ENCODE results near the gene ADRB1. TPM values are rescaled to one million over a fixed set of nuclear protein-coding genes. Genes with fewer than 3 reads are reported as not detected.

ADRB1 gene
- total and polyA plus RNA-seq, 2 experiments from 2014 or later = 0.10 to 1.2 TPM

DNA sequence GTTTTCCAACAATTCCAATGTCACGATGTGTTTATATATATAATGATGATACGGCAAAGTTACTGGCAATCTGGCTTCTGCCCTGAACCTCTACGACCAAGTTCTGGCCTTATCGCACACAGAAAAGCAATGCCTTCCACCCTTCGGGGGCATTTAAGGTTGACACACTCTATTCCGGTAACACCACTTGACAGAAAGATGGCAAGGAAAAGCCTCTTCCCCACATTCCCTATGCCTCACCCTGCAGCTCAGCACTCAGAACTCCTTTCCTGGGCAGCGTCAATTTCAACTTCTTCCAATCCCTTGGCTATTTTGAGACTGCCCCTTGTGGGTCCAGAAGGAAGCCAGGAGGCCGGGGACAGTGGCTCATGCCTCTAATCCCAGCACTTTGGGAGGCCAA, 2.5 kb upstream of the ADRB1 start:
- Histone ChIP-seq H3K36me3 (replicated peaks; ENCODE audit: insufficient read depth, low read depth) (no peaks in the 10 kb centered on the region), H4K20me1 (ENCODE audit: insufficient read depth, poor library complexity, severe bottlenecking) (no peaks in the 10 kb centered on the region), H3K4me1 (ENCODE audit: insufficient read depth) (no peaks in the 10 kb centered on the region), H3K27ac (no peak overlapping the region), H3K9me3 (ENCODE audit: low read depth) (no peaks in the 10 kb centered on the region), H3K4me2 (no peak overlapping the region), H3K27me3 (peaks cover 63% of the 10 kb centered on the region), H2AFZ (no peak overlapping the region), H3K4me3 (no peak overlapping the region), H3K79me2 (no peaks in the 10 kb centered on the region), H3K9me2 (replicated peaks; ENCODE audit: insufficient read depth) (no peaks in the 10 kb centered on the region)
- WGBS (ENCODE audit: low lambda C conversion rate, missing lambda C conversion rate) = 89% methylated on average over 8 of the region's 8 CpGs
- TF ChIP-seq EZH2phosphoT487 (IDR thresholded peaks at IDR 0.05; ENCODE audit: low read depth, severe bottlenecking, unreplicated experiment) = no peak
- no peak for TF ChIP-seq EZH2 (IDR thresholded peaks at IDR 0.05; ENCODE audit: borderline replicate concordance)
- TF ChIP-seq, protein P1, sequence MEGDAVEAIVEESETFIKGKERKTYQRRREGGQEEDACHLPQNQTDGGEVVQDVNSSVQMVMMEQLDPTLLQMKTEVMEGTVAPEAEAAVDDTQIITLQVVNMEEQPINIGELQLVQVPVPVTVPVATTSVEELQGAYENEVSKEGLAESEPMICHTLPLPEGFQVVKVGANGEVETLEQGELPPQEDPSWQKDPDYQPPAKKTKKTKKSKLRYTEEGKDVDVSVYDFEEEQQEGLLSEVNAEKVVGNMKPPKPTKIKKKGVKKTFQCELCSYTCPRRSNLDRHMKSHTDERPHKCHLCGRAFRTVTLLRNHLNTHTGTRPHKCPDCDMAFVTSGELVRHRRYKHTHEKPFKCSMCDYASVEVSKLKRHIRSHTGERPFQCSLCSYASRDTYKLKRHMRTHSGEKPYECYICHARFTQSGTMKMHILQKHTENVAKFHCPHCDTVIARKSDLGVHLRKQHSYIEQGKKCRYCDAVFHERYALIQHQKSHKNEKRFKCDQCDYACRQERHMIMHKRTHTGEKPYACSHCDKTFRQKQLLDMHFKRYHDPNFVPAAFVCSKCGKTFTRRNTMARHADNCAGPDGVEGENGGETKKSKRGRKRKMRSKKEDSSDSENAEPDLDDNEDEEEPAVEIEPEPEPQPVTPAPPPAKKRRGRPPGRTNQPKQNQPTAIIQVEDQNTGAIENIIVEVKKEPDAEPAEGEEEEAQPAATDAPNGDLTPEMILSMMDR (IDR thresholded peaks at IDR 0.05; ENCODE audit: poor library complexity) = no peak
- no peak for DNase-seq (ENCODE audit: low spot score)

DNA sequence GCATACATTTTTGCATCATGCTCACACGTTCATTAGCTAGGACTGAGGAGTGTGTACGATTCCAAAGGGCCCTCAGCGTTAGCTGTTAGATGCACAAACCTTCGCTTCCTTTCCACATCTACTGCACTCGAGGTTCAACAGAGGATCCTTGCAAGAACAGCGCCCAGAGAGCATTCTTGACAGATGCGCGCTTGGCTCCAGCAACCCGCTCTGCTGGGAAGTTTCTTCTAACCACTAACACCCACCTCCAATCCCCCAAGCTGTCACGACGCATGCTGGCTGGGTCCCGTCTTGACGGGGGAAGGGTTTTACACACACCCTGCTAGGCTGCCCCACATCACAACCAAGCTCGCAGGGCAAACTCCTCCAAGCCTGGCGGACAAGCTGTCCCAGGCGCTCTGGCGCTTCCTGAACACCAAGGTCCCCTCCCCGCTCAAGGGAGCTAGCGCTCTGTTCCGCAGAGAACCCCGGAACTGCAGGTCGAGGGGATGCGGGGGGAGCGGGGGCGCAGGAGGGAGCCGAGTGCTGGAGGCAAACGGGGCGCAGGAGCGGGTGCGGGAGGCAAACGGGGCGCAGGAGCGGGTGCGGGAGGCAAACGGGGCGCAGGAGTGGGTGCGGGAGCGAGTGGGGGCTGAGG, 653 bp upstream of the ADRB1 start:
- no peaks in the 10 kb centered on the region for H3K4me1 ChIP-seq (ENCODE audit: insufficient read depth)
- WGBS (ENCODE audit: low lambda C conversion rate, missing lambda C conversion rate) = 1% methylated on average over 22 of the region's 38 CpGs
- TF ChIP-seq, protein P1 (IDR thresholded peaks at IDR 0.05; ENCODE audit: poor library complexity) = no peak
- peak; percentile 38 for TF ChIP-seq EZH2 (IDR thresholded peaks at IDR 0.05; ENCODE audit: borderline replicate concordance)
- DNase-seq (ENCODE audit: low spot score) = peak; percentile 39
- peak overlapping the region; percentile 36 for H3K4me3 ChIP-seq
- H4K20me1 ChIP-seq (ENCODE audit: insufficient read depth, poor library complexity, severe bottlenecking) = no peaks in the 10 kb centered on the region
- no peak overlapping the region for H3K27ac ChIP-seq
- H3K9me2 ChIP-seq (replicated peaks; ENCODE audit: insufficient read depth) = no peaks in the 10 kb centered on the region
- no peaks in the 10 kb centered on the region for H3K36me3 ChIP-seq (replicated peaks; ENCODE audit: insufficient read depth, low read depth)
- peak overlapping the region; percentile 52 for H2AFZ ChIP-seq
- H3K27me3 ChIP-seq = peaks cover 77% of the 10 kb centered on the region
- no peaks in the 10 kb centered on the region for H3K79me2 ChIP-seq
- peak overlapping the region; percentile 94 for H3K4me2 ChIP-seq
- H3K9me3 ChIP-seq (ENCODE audit: low read depth) = no peaks in the 10 kb centered on the region

DNA sequence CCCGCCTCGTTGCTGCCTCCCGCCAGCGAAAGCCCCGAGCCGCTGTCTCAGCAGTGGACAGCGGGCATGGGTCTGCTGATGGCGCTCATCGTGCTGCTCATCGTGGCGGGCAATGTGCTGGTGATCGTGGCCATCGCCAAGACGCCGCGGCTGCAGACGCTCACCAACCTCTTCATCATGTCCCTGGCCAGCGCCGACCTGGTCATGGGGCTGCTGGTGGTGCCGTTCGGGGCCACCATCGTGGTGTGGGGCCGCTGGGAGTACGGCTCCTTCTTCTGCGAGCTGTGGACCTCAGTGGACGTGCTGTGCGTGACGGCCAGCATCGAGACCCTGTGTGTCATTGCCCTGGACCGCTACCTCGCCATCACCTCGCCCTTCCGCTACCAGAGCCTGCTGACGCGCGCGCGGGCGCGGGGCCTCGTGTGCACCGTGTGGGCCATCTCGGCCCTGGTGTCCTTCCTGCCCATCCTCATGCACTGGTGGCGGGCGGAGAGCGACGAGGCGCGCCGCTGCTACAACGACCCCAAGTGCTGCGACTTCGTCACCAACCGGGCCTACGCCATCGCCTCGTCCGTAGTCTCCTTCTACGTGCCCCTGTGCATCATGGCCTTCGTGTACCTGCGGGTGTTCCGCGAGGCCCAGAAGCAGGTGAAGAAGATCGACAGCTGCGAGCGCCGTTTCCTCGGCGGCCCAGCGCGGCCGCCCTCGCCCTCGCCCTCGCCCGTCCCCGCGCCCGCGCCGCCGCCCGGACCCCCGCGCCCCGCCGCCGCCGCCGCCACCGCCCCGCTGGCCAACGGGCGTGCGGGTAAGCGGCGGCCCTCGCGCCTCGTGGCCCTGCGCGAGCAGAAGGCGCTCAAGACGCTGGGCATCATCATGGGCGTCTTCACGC, 825 bp downstream of the ADRB1 start:
- H3K4me3 ChIP-seq = no peak overlapping the region
- no peaks in the 10 kb centered on the region for H3K79me2 ChIP-seq
- no peaks in the 10 kb centered on the region for H4K20me1 ChIP-seq (ENCODE audit: insufficient read depth, poor library complexity, severe bottlenecking)
- no peaks in the 10 kb centered on the region for H3K4me1 ChIP-seq (ENCODE audit: insufficient read depth)
- peak overlapping the region; percentile 94 for H3K4me2 ChIP-seq
- no peaks in the 10 kb centered on the region for H3K36me3 ChIP-seq (replicated peaks; ENCODE audit: insufficient read depth, low read depth)
- no peak overlapping the region for H3K27ac ChIP-seq
- H2AFZ ChIP-seq = peak overlapping the region; percentile 28
- H3K9me2 ChIP-seq (replicated peaks; ENCODE audit: insufficient read depth) = no peaks in the 10 kb centered on the region
- peaks cover 79% of the 10 kb centered on the region for H3K27me3 ChIP-seq
- TF ChIP-seq, protein P1 (IDR thresholded peaks at IDR 0.05; ENCODE audit: poor library complexity) = no peak
- TF ChIP-seq EZH2 (IDR thresholded peaks at IDR 0.05; ENCODE audit: borderline replicate concordance) = no peak
- no peak for TF ChIP-seq EZH2phosphoT487 (IDR thresholded peaks at IDR 0.05; ENCODE audit: low read depth, severe bottlenecking, unreplicated experiment)
- H3K9me3 ChIP-seq (ENCODE audit: low read depth) = no peaks in the 10 kb centered on the region
- peak; percentile 11 for DNase-seq (ENCODE audit: low spot score)
- 14% methylated on average over 95 of the region's 106 CpGs for WGBS (ENCODE audit: low lambda C conversion rate, missing lambda C conversion rate)

Measured in hepatocyte (in vitro differentiated cells).